Uterus (tissue), 4 donors: ENCODE measurements around the gene COLGALT1. TPM values are rescaled to one million over a fixed set of nuclear protein-coding genes. Genes with fewer than 3 reads are reported as not detected.
"Not testable (repeated sequence)": the region's sequence is repeated elsewhere in the genome, so short reads cannot be mapped to it uniquely, and the experiment has no call there.

ENCODE experiments used
- DNase-seq, 2 donors: peaks; one replicate each; pipeline ENCODE4 v3.0.0-alpha.2; 2019 to 2020
- H3K27ac ChIP-seq, 2 donors: fragments of 200-600 bp; sonication (generic); 1 replicate in 1 of 2; 2 replicates in 1 of 2; pipeline ENCODE4 v1.5.1; 2016 to 2018
- H3K27me3 ChIP-seq, 2 donors: fragments of 200-600 bp; sonication (generic); one replicate each; pipeline ENCODE4 v1.5.1; 2018 to 2019; ENCODE audit warnings: control low read depth in 1 of 2
- H3K36me3 ChIP-seq, 2 donors: fragments of 200-600 bp; sonication (generic); one replicate each; pipeline ENCODE4 v1.5.1; 2019; ENCODE audit warnings: control low read depth in 1 of 2
- H3K4me1 ChIP-seq, 2 donors: fragments of 200-600 bp; sonication (generic); one replicate each; pipeline ENCODE4 v1.5.1; 2018 to 2019; ENCODE audit warnings: control low read depth in 1 of 2
- H3K4me3 ChIP-seq, 2 donors: fragments of 200-600 bp; sonication (generic); 1 replicate in 1 of 2; 2 replicates in 1 of 2; pipeline ENCODE4 v1.5.1; 2018 to 2019; ENCODE audit warnings: mild to moderate bottlenecking in 1 of 2
- H3K9me3 ChIP-seq, 2 donors: fragments of 200-600 bp; sonication (generic); one replicate each; pipeline ENCODE4 v1.5.1; 2019; ENCODE audit warnings: control low read depth in 1 of 2
- CTCF ChIP-seq, 4 experiments: fragments of 200-600 bp in 2 of 4; fragments of 450-650 bp in 2 of 4; sonication (generic) in 2 of 4; IDR thresholded peaks; one replicate each; pipeline ENCODE4 v1.5.1; 2016 to 2019; ENCODE audit warnings: antibody characterized with exemption in 4 of 4, mild to moderate bottlenecking in 2 of 4, moderate library complexity in 1 of 4
- POLR2A ChIP-seq, 2 donors: fragments of 450-650 bp; IDR thresholded peaks; one replicate each; pipeline ENCODE4 v1.6.1; 2016; ENCODE audit warnings: antibody characterized with exemption in 2 of 2, mild to moderate bottlenecking in 1 of 2, moderate library complexity in 1 of 2
- intact Hi-C: fragments of 100-400 bp; cut with DNase I; formaldehyde crosslinking; loops from one replicate; pipeline ENCODE4 v1.15.1; 2023; ENCODE audit warnings: low total_unique reads
- total RNA-seq, 4 donors: library from RNA; depleted of rRNA in 3 of 4; stranded (reverse); fragments of >200 nt in 3 of 4; gene quantifications; one replicate each; pipeline versions ENCODE4 v1.1.0 to v1.2.4, GENCODE V29; 2014 to 2023
- donor health status: DM: yes; HTN: yes; CAD: no.

COLGALT1 gene
- total RNA-seq, 4 donors from 2014 or later, result 24.6 to 56.6 (median 52.0) TPM

- peaks cover 0 to 3% of the 10 kb centered on the region in 2 donors for H3K9me3 ChIP-seq
- H3K27ac ChIP-seq, result peak overlapping the region; percentile 93 to 97
- H3K36me3 ChIP-seq, result no peaks in the 10 kb centered on the region
- H3K4me1 ChIP-seq, result peaks cover 0 to 5% of the 10 kb centered on the region in 2 donors
- no peak for DNase-seq
- peak overlapping the region; percentile 81 to 84 for H3K4me3 ChIP-seq
- TF ChIP-seq CTCF (IDR thresholded peaks at IDR 0.05), result no peak
- intact Hi-C loops, result no loop called here
- no peaks in the 10 kb centered on the region for H3K27me3 ChIP-seq
Measured at GRCh38 chr19:17512574-17512939, 42.9 kb upstream of the COLGALT1 start.

GRCh38 chr19:17515408-17516149 is 39.9 kb upstream of the COLGALT1 start:
- intact Hi-C loops, result no loop called here
- DNase-seq, result no peak
- no peak for TF ChIP-seq CTCF (IDR thresholded peaks at IDR 0.05)
- Histone ChIP-seq H3K9me3 (peaks cover 0 to 12% of the 10 kb centered on the region in 2 donors), H3K27me3 (no peaks in the 10 kb centered on the region), H3K4me1 (no peaks in the 10 kb centered on the region), H3K4me3 (no peak overlapping the region), H3K27ac (no peak overlapping the region), H3K36me3 (no peaks in the 10 kb centered on the region)

GRCh38 chr19:17517898-17518297 is 37.6 kb upstream of the COLGALT1 start:
- H3K36me3 ChIP-seq, result no peaks in the 10 kb centered on the region
- H3K27ac ChIP-seq, result no peak overlapping the region
- DNase-seq, result no peak
- H3K27me3 ChIP-seq, result no peaks in the 10 kb centered on the region
- H3K9me3 ChIP-seq, result peaks cover 0 to 12% of the 10 kb centered on the region in 2 donors
- H3K4me1 ChIP-seq, result no peaks in the 10 kb centered on the region
- no peak overlapping the region for H3K4me3 ChIP-seq
- no peak for TF ChIP-seq CTCF (IDR thresholded peaks at IDR 0.05)
- intact Hi-C loops, result no loop called here

GRCh38 chr19:17518654-17519053 is 36.8 kb upstream of the COLGALT1 start:
- DNase-seq, H3K27ac ChIP-seq, H3K27me3 ChIP-seq, H3K36me3 ChIP-seq, H3K4me3 ChIP-seq, intact Hi-C loops, H3K4me1 ChIP-seq: not testable (repeated sequence)
- H3K9me3 ChIP-seq, result peaks cover 0 to 12% of the 10 kb centered on the region in 2 donors

- H3K9me3 ChIP-seq, result peaks cover 0 to 12% of the 10 kb centered on the region in 2 donors
- no peaks in the 10 kb centered on the region for H3K4me1 ChIP-seq
- no peak overlapping the region for H3K27ac ChIP-seq
- DNase-seq, result no peak
- intact Hi-C loops, result no loop called here
- no peaks in the 10 kb centered on the region for H3K36me3 ChIP-seq
- H3K4me3 ChIP-seq, result no peak overlapping the region
- H3K27me3 ChIP-seq, result no peaks in the 10 kb centered on the region
- TF ChIP-seq POLR2A (IDR thresholded peaks at IDR 0.05), result no peak
- no peak for TF ChIP-seq CTCF (IDR thresholded peaks at IDR 0.05)
Measured at GRCh38 chr19:17519967-17520366, 35.5 kb upstream of the COLGALT1 start.

- no peak overlapping the region for H3K4me3 ChIP-seq
- intact Hi-C loops, result no loop called here
- TF ChIP-seq CTCF (IDR thresholded peaks at IDR 0.05) (no peak), POLR2A (IDR thresholded peaks at IDR 0.05) (no peak)
- H3K36me3 ChIP-seq, result no peaks in the 10 kb centered on the region
- no peaks in the 10 kb centered on the region for H3K27me3 ChIP-seq
- no peak overlapping the region for H3K27ac ChIP-seq
- no peak for DNase-seq
- peaks cover 0 to 12% of the 10 kb centered on the region in 2 donors for H3K9me3 ChIP-seq
- no peaks in the 10 kb centered on the region for H3K4me1 ChIP-seq
Measured at GRCh38 chr19:17520865-17521264, 34.6 kb upstream of the COLGALT1 start.
